SK-N-SH (cell line): Measurements from ENCODE around the gene BNIP3. TPM values are rescaled to one million over a fixed set of nuclear protein-coding genes. Genes with fewer than 3 reads are reported as not detected.

Experiments
- CTCF ChIA-PET: fragments of 300-600, 350-600 bp; formaldehyde crosslinking; extraction: SDS; loops from one replicate; lab custom pipeline; 2021; lab: Yijun Ruan, JAX
- POLR2A ChIA-PET: fragments of 350-600 bp; sonication (Branson Sonifier 250); formaldehyde crosslinking; extraction: SDS; loops from one replicate; lab custom pipeline; 2020; ENCODE audit warnings: antibody characterized with exemption, inconsistent platforms; lab: Yijun Ruan, JAX
- DNase-seq: peaks from one replicate; pipeline ENCODE4 v3.0.0; 2012
- H2AFZ ChIP-seq: fragments of 200-600 bp; sonication (generic); 2 replicates; pipeline ENCODE4 v1.8.1; 2016; ENCODE audit warnings: antibody characterized with exemption, mild to moderate bottlenecking, low read depth
- H3F3A ChIP-seq: fragments of 200-600 bp; sonication (generic); replicated peaks from 2 replicates; pipeline ENCODE3; 2016; ENCODE audit warnings: antibody characterized with exemption, mild to moderate bottlenecking; ENCODE audit not compliant: insufficient read depth
- H3K27ac ChIP-seq, 2 experiments: fragments of 200-500 bp in 1 of 2; fragments of 200-600 bp in 1 of 2; sonication (Bioruptor generic) in 1 of 2; sonication (generic), shearing (Covaris generic) in 1 of 2; 2 replicates each; pipeline versions ENCODE4 v1.5.1 to v1.6.1; 2014 to 2016; ENCODE audit warnings: low read depth in 2 of 2, inconsistent platforms in 1 of 2, low read length in 1 of 2, mild to moderate bottlenecking in 1 of 2, mixed read lengths in 1 of 2
- H3K27me3 ChIP-seq: fragments of 200-600 bp; sonication (generic), shearing (Covaris generic); 2 replicates; pipeline ENCODE4 v1.6.1; 2016; ENCODE audit warnings: mixed run types; ENCODE audit not compliant: insufficient read depth
- H3K36me3 ChIP-seq, 2 experiments: fragments of 200-500 bp in 1 of 2; fragments of 200-600 bp in 1 of 2; sonication (Bioruptor generic) in 1 of 2; sonication (generic) in 1 of 2; replicated peaks in 1 of 2; 2 replicates each; pipeline versions ENCODE3 to v1.5.1; 2014 to 2016; ENCODE audit warnings: low read length in 1 of 2, mild to moderate bottlenecking in 1 of 2; ENCODE audit not compliant: insufficient read depth in 2 of 2, control insufficient read depth in 1 of 2
- H3K4me1 ChIP-seq, 2 experiments: fragments of 200-500 bp in 1 of 2; fragments of 200-600 bp in 1 of 2; sonication (Bioruptor generic) in 1 of 2; sonication (generic), shearing (Covaris generic) in 1 of 2; 2 replicates each; pipeline versions ENCODE4 v1.5.1 to v1.6.1; 2014 to 2016; ENCODE audit warnings: low read depth in 1 of 2, low read length in 1 of 2, mixed run types in 1 of 2; ENCODE audit not compliant: insufficient read depth in 2 of 2, control insufficient read depth in 1 of 2
- H3K4me2 ChIP-seq: fragments of 200-600 bp; sonication (generic), shearing (Covaris generic); 2 replicates; pipeline ENCODE4 v1.6.1; 2017; ENCODE audit warnings: mixed run types
- H3K4me3 ChIP-seq, 2 experiments: fragments of 200-500 bp in 1 of 2; fragments of 200-600 bp in 1 of 2; sonication (Bioruptor generic) in 1 of 2; sonication (generic), shearing (Covaris generic) in 1 of 2; 2 replicates each; pipeline versions ENCODE4 v1.5.1 to v1.8.1; 2014 to 2016; ENCODE audit warnings: low read depth in 2 of 2, inconsistent platforms in 1 of 2, low read length in 1 of 2, mild to moderate bottlenecking in 1 of 2, mixed read lengths in 1 of 2, moderate library complexity in 1 of 2
- H3K79me2 ChIP-seq: fragments of 200-600 bp; sonication (generic); 2 replicates; pipeline ENCODE4 v1.8.1; 2017; ENCODE audit warnings: mild to moderate bottlenecking; ENCODE audit not compliant: insufficient read depth
- H3K9ac ChIP-seq: fragments of 200-600 bp; sonication (generic); 2 replicates; pipeline ENCODE4 v1.6.1; 2017; ENCODE audit warnings: mixed run types
- H3K9me2 ChIP-seq: fragments of 200-600 bp; sonication (generic); 2 replicates; pipeline ENCODE4 v1.6.1; 2017; ENCODE audit warnings: mixed run types
- H3K9me3 ChIP-seq: fragments of 200-600 bp; sonication (generic); 2 replicates; pipeline ENCODE4 v1.6.1; 2017; ENCODE audit warnings: mixed run types, mild to moderate bottlenecking, moderate library complexity
- H4K20me1 ChIP-seq: fragments of 200-600 bp; sonication (generic); 2 replicates; pipeline ENCODE4 v1.6.1; 2017; ENCODE audit warnings: mild to moderate bottlenecking, mixed run types; ENCODE audit not compliant: insufficient read depth
- CHD2 ChIP-seq: fragments of 150-350 bp; IDR thresholded peaks from 2 replicates; pipeline ENCODE4 v1.6.1; 2018; ENCODE audit warnings: low read length; ENCODE audit not compliant: partially characterized antibody
- EP300 ChIP-seq, 2 experiments: IDR thresholded peaks; 2 replicates each; pipeline versions ENCODE4 v1.4.0 to v1.6.1; 2012; ENCODE audit warnings: borderline replicate concordance in 1 of 2, low read depth in 1 of 2, low read length in 1 of 2
- EZH2phosphoT487 ChIP-seq: fragments of 200-600 bp; sonication (generic); IDR thresholded peaks from 2 replicates; pipeline ENCODE4 v1.6.1; 2017; ENCODE audit warnings: low read depth, mixed run types, mild to moderate bottlenecking, antibody characterized with exemption, moderate library complexity, borderline replicate concordance
- FOSL2 ChIP-seq: IDR thresholded peaks from 2 replicates; pipeline ENCODE4 v1.4.0; 2012; ENCODE audit warnings: low read depth, mild to moderate bottlenecking, moderate library complexity, borderline replicate concordance
- FOXJ3 ChIP-seq: sonication (generic); formaldehyde crosslinking; IDR thresholded peaks from 2 replicates; pipeline ENCODE4 v1.5.1; 2020; ENCODE audit warnings: mild to moderate bottlenecking, missing genetic modification reagents
- JUND ChIP-seq: IDR thresholded peaks from 2 replicates; pipeline ENCODE4 v1.4.0; 2012
- MAX ChIP-seq: IDR thresholded peaks from 2 replicates; pipeline ENCODE4 v1.4.0; 2012; ENCODE audit warnings: low read depth
- MXI1 ChIP-seq: IDR thresholded peaks from 2 replicates; pipeline ENCODE4 v1.6.1; 2012; ENCODE audit warnings: mild to moderate bottlenecking, low read depth, low read length, improper control_type of control experiment
- POLR2AphosphoS5 ChIP-seq: IDR thresholded peaks from 2 replicates; pipeline ENCODE4 v1.6.1; 2012; ENCODE audit warnings: low read depth, low read length
- RAD21 ChIP-seq: IDR thresholded peaks from 2 replicates; pipeline ENCODE4 v1.6.1; 2012; ENCODE audit warnings: mild to moderate bottlenecking, low read length
- SIN3A ChIP-seq: IDR thresholded peaks from 2 replicates; pipeline ENCODE4 v1.6.1; 2012; ENCODE audit warnings: low read depth, mild to moderate bottlenecking, low read length, moderate library complexity, borderline replicate concordance
- TEAD4 ChIP-seq: IDR thresholded peaks from 2 replicates; pipeline ENCODE4 v1.4.0; 2012; ENCODE audit warnings: mild to moderate bottlenecking, borderline replicate concordance; ENCODE audit not compliant: insufficient read depth
- USF1 ChIP-seq: IDR thresholded peaks from 2 replicates; pipeline ENCODE4 v1.4.0; 2012; ENCODE audit warnings: low read depth, borderline replicate concordance
- ZBTB33 ChIP-seq: IDR thresholded peaks from 2 replicates; pipeline ENCODE4 v1.4.0; 2012; ENCODE audit warnings: low read depth, borderline replicate concordance
- WGBS: methylation state at CpG from one replicate; pipeline ENCODE4 v1.1.6; 2017; ENCODE audit warnings: low lambda C conversion rate; 5-methylcytosine and 5-hydroxymethylcytosine counted together
- polyA plus RNA-seq, 3 experiments: library from polyadenylated mRNA; depleted of rRNA; stranded (reverse); fragments of >200 nt; gene quantifications; 2 replicates each; pipeline ENCODE4 v1.2.3, GENCODE V29; 2012
- TF ChIP-seq, protein P1 (sequence below): fragments of 150-350 bp; IDR thresholded peaks from 2 replicates; pipeline ENCODE4 v1.6.1; 2016; ENCODE audit warnings: mild to moderate bottlenecking, low read depth, low read length
- TF ChIP-seq, protein P2 (sequence below): IDR thresholded peaks from 2 replicates; pipeline ENCODE4; 2012

Gene BNIP3
- polyA plus RNA-seq, 1 of the 3 experiments (the other 2 are of a cell fraction): 40.3 TPM

DNA sequence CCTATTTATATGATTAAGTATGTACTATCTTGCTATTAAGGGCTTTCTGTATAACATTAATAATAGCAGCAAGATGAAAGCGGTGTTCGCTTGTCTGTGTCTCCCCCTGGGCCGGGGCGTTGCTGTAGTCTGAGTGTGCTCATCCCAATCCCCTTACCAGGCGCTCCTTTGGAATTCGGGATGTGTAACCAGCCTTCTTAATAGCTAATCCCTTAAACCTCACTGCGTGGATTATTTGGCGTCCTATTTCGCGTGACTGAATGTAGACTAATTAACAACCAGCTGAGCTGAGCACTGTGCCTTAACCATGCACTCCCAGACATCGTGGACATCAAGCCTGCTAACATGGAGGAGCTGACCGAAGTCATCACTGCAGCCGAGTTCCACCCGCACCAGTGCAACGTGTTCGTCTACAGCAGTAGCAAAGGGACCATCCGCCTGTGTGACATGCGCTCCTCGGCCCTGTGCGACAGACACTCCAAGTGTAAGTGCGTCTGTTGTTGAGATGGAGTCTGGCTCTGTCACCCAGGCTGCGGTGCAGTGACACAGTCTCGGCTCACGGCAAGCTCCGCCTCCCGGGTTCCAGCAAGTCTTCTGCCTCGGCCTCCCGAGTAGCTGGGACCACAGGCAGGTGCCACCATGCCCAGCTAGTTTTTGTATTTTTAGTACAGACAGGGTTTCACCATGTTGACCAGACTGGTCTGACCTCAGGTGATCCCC lies 36.6 kb downstream of the BNIP3 start:
- WGBS: 97% methylated on average over 20 of the region's 28 CpGs
- Histone ChIP-seq H3K9me3 (no peaks in the 10 kb centered on the region), H3K9me2 (no peaks in the 10 kb centered on the region), H2AFZ (no peak overlapping the region), H3K9ac (no peak overlapping the region), H3K4me1 (peaks cover 0 to 30% of the 10 kb centered on the region in 2 experiments; a peak in 3 of 4 replicates), H3K4me3 (no peak overlapping the region), H3K27me3 (no peaks in the 10 kb centered on the region), H3K36me3 (peaks cover 40 to 70% of the 10 kb centered on the region in 2 experiments), H4K20me1 (no peaks in the 10 kb centered on the region), H3K27ac (peak overlapping the region in 1 of 2 experiments; percentile 31; a peak in 1 of 4 replicates), H3K79me2 (no peaks in the 10 kb centered on the region; the same call in 1 of the 2 replicates), H3F3A (peaks cover 24% of the 10 kb centered on the region), H3K4me2 (no peak overlapping the region)
- TF ChIP-seq JUND: no peak
- TF ChIP-seq, protein P1, sequence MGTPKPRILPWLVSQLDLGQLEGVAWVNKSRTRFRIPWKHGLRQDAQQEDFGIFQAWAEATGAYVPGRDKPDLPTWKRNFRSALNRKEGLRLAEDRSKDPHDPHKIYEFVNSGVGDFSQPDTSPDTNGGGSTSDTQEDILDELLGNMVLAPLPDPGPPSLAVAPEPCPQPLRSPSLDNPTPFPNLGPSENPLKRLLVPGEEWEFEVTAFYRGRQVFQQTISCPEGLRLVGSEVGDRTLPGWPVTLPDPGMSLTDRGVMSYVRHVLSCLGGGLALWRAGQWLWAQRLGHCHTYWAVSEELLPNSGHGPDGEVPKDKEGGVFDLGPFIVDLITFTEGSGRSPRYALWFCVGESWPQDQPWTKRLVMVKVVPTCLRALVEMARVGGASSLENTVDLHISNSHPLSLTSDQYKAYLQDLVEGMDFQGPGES: no peak
- no peak for TF ChIP-seq CHD2
- TF ChIP-seq EP300 (IDR thresholded peaks at IDR 0.05; ENCODE audit: borderline replicate concordance in 1 of 2, low read depth in 1 of 2, low read length in 1 of 2): no peak
- no peak for TF ChIP-seq POLR2AphosphoS5
- no peak for DNase-seq
- ChIA-PET CTCF (interaction anchor here (1.8 kb wide), 1 partner anchor 29 kb away, joined by 4 read pairs; no protein-coding TSS in a partner anchor), POLR2A (interaction anchor here (2.1 kb wide), 1 partner anchor 17 kb away, joined by 8 read pairs; no protein-coding TSS in a partner anchor)

GRCh38 chr10:131944412-131944811 lies 37.3 kb downstream of the BNIP3 start:
- peaks cover 45 to 69% of the 10 kb centered on the region in 2 experiments for H3K36me3 ChIP-seq
- ChIA-PET POLR2A (interaction anchor here (1.6 to 2.1 kb wide), 2 partner anchors 18 to 37 kb away, joined by 3 to 8 read pairs; partner anchors contain the start of gene BNIP3), CTCF (interaction anchor here (1.8 to 2.4 kb wide), 2 partner anchors 30 to 78 kb away, joined by 4 to 11 read pairs; no protein-coding TSS in a partner anchor)
- no peak overlapping the region for H3K4me2 ChIP-seq
- no peaks in the 10 kb centered on the region for H3K27me3 ChIP-seq
- H2AFZ ChIP-seq: no peak overlapping the region
- no peaks in the 10 kb centered on the region; the same call in 1 of the 2 replicates for H3K79me2 ChIP-seq
- no peaks in the 10 kb centered on the region for H3K9me2 ChIP-seq
- no peak overlapping the region for H3K27ac ChIP-seq
- H3K4me3 ChIP-seq: no peak overlapping the region
- H3K4me1 ChIP-seq: peaks cover 0 to 30% of the 10 kb centered on the region in 2 experiments; a peak in 3 of 4 replicates
- no peaks in the 10 kb centered on the region for H4K20me1 ChIP-seq
- DNase-seq: no peak
- whole genome bisulfite sequencing: 93% methylated on average over 4 of the region's 4 CpGs
- peaks cover 24% of the 10 kb centered on the region for H3F3A ChIP-seq
- H3K9me3 ChIP-seq: no peaks in the 10 kb centered on the region
- H3K9ac ChIP-seq: no peak overlapping the region
- TF ChIP-seq SIN3A: no peak
- no peak for TF ChIP-seq TEAD4
- TF ChIP-seq FOSL2: no peak
- TF ChIP-seq, protein P2, sequence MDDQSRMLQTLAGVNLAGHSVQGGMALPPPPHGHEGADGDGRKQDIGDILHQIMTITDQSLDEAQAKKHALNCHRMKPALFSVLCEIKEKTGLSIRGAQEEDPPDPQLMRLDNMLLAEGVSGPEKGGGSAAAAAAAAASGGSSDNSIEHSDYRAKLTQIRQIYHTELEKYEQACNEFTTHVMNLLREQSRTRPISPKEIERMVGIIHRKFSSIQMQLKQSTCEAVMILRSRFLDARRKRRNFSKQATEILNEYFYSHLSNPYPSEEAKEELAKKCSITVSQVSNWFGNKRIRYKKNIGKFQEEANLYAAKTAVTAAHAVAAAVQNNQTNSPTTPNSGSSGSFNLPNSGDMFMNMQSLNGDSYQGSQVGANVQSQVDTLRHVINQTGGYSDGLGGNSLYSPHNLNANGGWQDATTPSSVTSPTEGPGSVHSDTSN: no peak
- no peak for TF ChIP-seq RAD21
- TF ChIP-seq FOXJ3 (CRISPR knock-in tag): no peak
- no peak for TF ChIP-seq MXI1
- no peak for TF ChIP-seq EP300 (IDR thresholded peaks at IDR 0.05; ENCODE audit: borderline replicate concordance in 1 of 2, low read depth in 1 of 2, low read length in 1 of 2)
- TF ChIP-seq, protein P1: no peak
- TF ChIP-seq EZH2phosphoT487: no peak
- no peak for TF ChIP-seq MAX
- no peak for TF ChIP-seq USF1
- TF ChIP-seq ZBTB33: no peak
